Epithelial cell of proximal tubule (primary cell): Measurements from ENCODE around the gene TMEM63C. TPM values are rescaled to one million over a fixed set of nuclear protein-coding genes. Genes with fewer than 3 reads are reported as not detected.

Experiments
- DNase-seq: peaks from one replicate; pipeline ENCODE4 v3.0.0-alpha.2; 2011; ENCODE audit warnings: low read depth
- H3K4me3 ChIP-seq: 2 replicates; pipeline ENCODE4 v1.5.1; 2011; ENCODE audit warnings: low read depth, mild to moderate bottlenecking, low read length
- CTCF ChIP-seq: conservative IDR thresholded peaks from 2 replicates; pipeline ENCODE4 v1.5.1; 2012; ENCODE audit warnings: low read depth, mild to moderate bottlenecking, low read length
- total RNA-seq: library from RNA; depleted of rRNA; stranded (reverse); fragments of >200 nt; gene quantifications from 2 replicates; pipeline ENCODE4 v1.2.3, GENCODE V29; 2015

TMEM63C gene
- total RNA-seq, 1 donor from 2014 or later = 0.35 TPM

GRCh38 chr14:77212943-77213678 is 31.5 kb downstream of the TMEM63C start:
- no peak overlapping the region for H3K4me3 ChIP-seq
- peak; percentile 83 for TF ChIP-seq CTCF
- DNase-seq = no peak

GRCh38 chr14:77213679-77214016 is 32.0 kb downstream of the TMEM63C start:
- DNase-seq = no peak
- no peak for TF ChIP-seq CTCF
- no peak overlapping the region for H3K4me3 ChIP-seq

- no peak for DNase-seq
- no peak for TF ChIP-seq CTCF
- no peak overlapping the region for H3K4me3 ChIP-seq
These were observed 32.6 kb downstream of the TMEM63C start for GRCh38 chr14:77214216-77214615.

GRCh38 chr14:77217551-77217950 is 36.0 kb downstream of the TMEM63C start:
- DNase-seq = no peak
- H3K4me3 ChIP-seq = no peak overlapping the region
- no peak for TF ChIP-seq CTCF

DNA sequence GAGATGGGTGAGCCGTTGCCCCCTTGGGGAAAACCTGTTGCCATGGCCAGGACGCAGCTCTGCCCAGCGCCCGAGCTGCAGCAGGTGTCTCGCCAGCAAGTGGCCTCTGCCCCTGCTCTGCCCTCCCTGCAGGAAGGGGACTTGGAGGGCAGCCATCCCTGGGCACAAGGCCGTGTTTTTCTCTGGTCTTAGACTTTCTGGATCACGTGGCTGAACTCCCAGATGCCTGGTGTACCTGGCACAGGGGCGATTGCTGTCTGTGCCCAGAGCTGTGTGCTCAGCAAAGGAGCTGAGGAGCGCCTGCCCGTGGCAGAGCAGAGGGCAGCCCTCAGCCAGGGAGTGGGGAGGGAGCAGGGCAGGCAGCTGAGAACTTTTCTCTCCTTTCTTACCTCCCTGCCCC is 38.0 kb downstream of the TMEM63C start:
- no peak for DNase-seq
- no peak for TF ChIP-seq CTCF
- no peak overlapping the region for H3K4me3 ChIP-seq

GRCh38 chr14:77220246-77221017 is 38.8 kb downstream of the TMEM63C start:
- DNase-seq = no peak
- no peak overlapping the region for H3K4me3 ChIP-seq
- no peak for TF ChIP-seq CTCF
